ENCODE results near the gene SSR2.

Gene SSR2

DNA sequence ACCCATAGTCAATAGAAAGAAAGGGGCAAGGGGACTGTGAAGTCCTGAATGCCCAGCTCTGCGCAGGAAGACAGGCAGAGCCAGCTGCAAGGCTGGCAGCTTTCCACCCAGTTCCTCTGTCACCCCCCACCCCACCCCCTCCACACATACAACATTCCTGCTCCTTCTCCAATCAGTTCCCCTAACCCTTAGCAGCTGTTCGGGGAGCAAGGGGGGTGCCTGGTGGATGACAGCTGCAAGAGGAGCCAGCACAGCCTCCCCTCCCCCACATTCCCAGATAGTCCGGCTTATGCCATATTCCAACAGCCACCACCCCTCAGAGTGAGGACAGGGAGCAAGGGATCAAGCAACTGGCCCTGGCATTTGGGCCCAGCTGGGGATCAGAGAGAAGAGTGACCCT lies 52.1 kb downstream of the SSR2 start:
- Histone ChIP-seq H3F3A (ENCODE audit: insufficient read depth) (no peaks in the 10 kb centered on the region), H3K9me3 (ENCODE audit: insufficient read depth, low read length) (no peaks in the 10 kb centered on the region), H4K20me1 (ENCODE audit: low read depth, low read length) (no peaks in the 10 kb centered on the region; the same call in 1 of the 2 replicates), H3K27me3 (ENCODE audit: low read length) (no peaks in the 10 kb centered on the region), H3K36me3 (ENCODE audit: low read length) (0 out of 2 replicates have a peak, but pooled peaks cover 3% of the 10 kb centered on the region), H3K4me2 (ENCODE audit: low read depth, low read length, poor library complexity, severe bottlenecking) (no peak overlapping the region), H3K27ac (ENCODE audit: low read depth, low read length) (no peak overlapping the region), H3K9me2 (replicated peaks; ENCODE audit: insufficient read depth, low read length) (no peaks in the 10 kb centered on the region), H3K79me2 (ENCODE audit: insufficient read depth, low read length) (peaks cover 55% of the 10 kb centered on the region), H3K4me3 (ENCODE audit: insufficient read depth, low read length, poor library complexity, severe bottlenecking) (no peak overlapping the region), H3K9ac (ENCODE audit: low read length) (no peak overlapping the region), H2AFZ (ENCODE audit: low read depth, low read length, severe bottlenecking) (no peak overlapping the region)
- TF ChIP-seq EZH2phosphoT487 (conservative IDR thresholded peaks at IDR 0.05; ENCODE audit: low read length) (no peak), CTCF (IDR thresholded peaks at IDR 0.05; ENCODE audit: insufficient read depth, low read length, poor library complexity, severe bottlenecking) (no peak)

GRCh38 chr1:155968051-155968400 lies 52.7 kb downstream of the SSR2 start:
- no peaks in the 10 kb centered on the region for H3K27me3 ChIP-seq (ENCODE audit: low read length)
- H3K9me2 ChIP-seq (replicated peaks; ENCODE audit: insufficient read depth, low read length): no peaks in the 10 kb centered on the region
- H4K20me1 ChIP-seq (ENCODE audit: low read depth, low read length): no peaks in the 10 kb centered on the region
- 0 out of 2 replicates have a peak, but pooled peaks cover 3% of the 10 kb centered on the region for H3K36me3 ChIP-seq (ENCODE audit: low read length)
- peaks cover 48% of the 10 kb centered on the region for H3K79me2 ChIP-seq (ENCODE audit: insufficient read depth, low read length)
- no peak overlapping the region for H3K4me2 ChIP-seq (ENCODE audit: low read depth, low read length, poor library complexity, severe bottlenecking)
- H2AFZ ChIP-seq (ENCODE audit: low read depth, low read length, severe bottlenecking): no peak overlapping the region
- H3K27ac ChIP-seq (ENCODE audit: low read depth, low read length): no peak overlapping the region
- H3K9me3 ChIP-seq (ENCODE audit: insufficient read depth, low read length): no peaks in the 10 kb centered on the region
- H3K4me3 ChIP-seq (ENCODE audit: insufficient read depth, low read length, poor library complexity, severe bottlenecking): no peak overlapping the region
- TF ChIP-seq CTCF (IDR thresholded peaks at IDR 0.05; ENCODE audit: insufficient read depth, low read length, poor library complexity, severe bottlenecking) (no peak), EZH2phosphoT487 (conservative IDR thresholded peaks at IDR 0.05; ENCODE audit: low read length) (no peak)
- no peak overlapping the region for H3K9ac ChIP-seq (ENCODE audit: low read length)
- no peaks in the 10 kb centered on the region for H3F3A ChIP-seq (ENCODE audit: insufficient read depth)

GRCh38 chr1:155967341-155968050 lies 53.3 kb downstream of the SSR2 start:
- H3K4me3 ChIP-seq (ENCODE audit: insufficient read depth, low read length, poor library complexity, severe bottlenecking): no peak overlapping the region
- TF ChIP-seq EZH2phosphoT487 (conservative IDR thresholded peaks at IDR 0.05; ENCODE audit: low read length) (no peak), CTCF (IDR thresholded peaks at IDR 0.05; ENCODE audit: insufficient read depth, low read length, poor library complexity, severe bottlenecking) (no peak)
- no peaks in the 10 kb centered on the region for H3K27me3 ChIP-seq (ENCODE audit: low read length)
- no peak overlapping the region for H3K4me2 ChIP-seq (ENCODE audit: low read depth, low read length, poor library complexity, severe bottlenecking)
- H3F3A ChIP-seq (ENCODE audit: insufficient read depth): no peaks in the 10 kb centered on the region
- no peaks in the 10 kb centered on the region for H4K20me1 ChIP-seq (ENCODE audit: low read depth, low read length)
- no peaks in the 10 kb centered on the region for H3K9me3 ChIP-seq (ENCODE audit: insufficient read depth, low read length)
- H3K36me3 ChIP-seq (ENCODE audit: low read length): 0 out of 2 replicates have a peak, but pooled peaks cover 6% of the 10 kb centered on the region
- no peaks in the 10 kb centered on the region for H3K9me2 ChIP-seq (replicated peaks; ENCODE audit: insufficient read depth, low read length)
- no peak overlapping the region for H3K27ac ChIP-seq (ENCODE audit: low read depth, low read length)
- no peak overlapping the region for H2AFZ ChIP-seq (ENCODE audit: low read depth, low read length, severe bottlenecking)
- H3K79me2 ChIP-seq (ENCODE audit: insufficient read depth, low read length): peaks cover 43% of the 10 kb centered on the region
- no peak overlapping the region for H3K9ac ChIP-seq (ENCODE audit: low read length)
